Coronary artery (tissue), 2 donors: ENCODE measurements around the gene POLA1.

Experiments used
- DNase-seq: peaks from one replicate; pipeline ENCODE4 v3.0.0-alpha.2; 2017; ENCODE audit warnings: low spot score
- H3K27ac ChIP-seq, 2 donors: fragments of 200-600 bp; sonication (generic); one replicate each; pipeline ENCODE4 v1.5.1; 2016 to 2019
- H3K4me3 ChIP-seq: fragments of 200-600 bp; sonication (generic); 2 replicates; pipeline ENCODE4 v1.5.1; 2016; ENCODE audit warnings: mild to moderate bottlenecking, moderate library complexity
- CTCF ChIP-seq: fragments of 200-600 bp; sonication (generic); IDR thresholded peaks from one replicate; pipeline ENCODE4 v1.5.1; 2019; ENCODE audit warnings: antibody characterized with exemption

Gene POLA1

GRCh38 chrX:24837966-24838365 lies 144.2 kb downstream of the POLA1 start:
- no peak for TF ChIP-seq CTCF
- Histone ChIP-seq H3K27ac (no peak overlapping the region), H3K4me3 (no peak overlapping the region)
- no peak for DNase-seq

- no peak for DNase-seq
- Histone ChIP-seq H3K4me3 (no peak overlapping the region), H3K27ac (no peak overlapping the region)
- TF ChIP-seq CTCF: peak; percentile 29
These were observed 144.9 kb downstream of the POLA1 start for GRCh38 chrX:24838629-24839028.

- H3K27ac ChIP-seq: no peak overlapping the region
- DNase-seq: no peak
- no peak for TF ChIP-seq CTCF
- H3K4me3 ChIP-seq: no peak overlapping the region
These were observed 145.6 kb downstream of the POLA1 start for GRCh38 chrX:24839331-24839730.

GRCh38 chrX:24842486-24842885 lies 148.8 kb downstream of the POLA1 start:
- no peak overlapping the region for H3K27ac ChIP-seq
- no peak for DNase-seq
- no peak for TF ChIP-seq CTCF

GRCh38 chrX:24846550-24847150 lies 152.9 kb downstream of the POLA1 start:
- TF ChIP-seq CTCF: no peak
- H3K4me3 ChIP-seq: no peak overlapping the region
- H3K27ac ChIP-seq: no peak overlapping the region
- no peak for DNase-seq

More at GRCh38 chrX:24842486-24842885, 148.8 kb downstream of the POLA1 start:
- H3K4me3 ChIP-seq: no peak overlapping the region

- no peak for TF ChIP-seq CTCF
- Histone ChIP-seq H3K27ac (no peak overlapping the region), H3K4me3 (no peak overlapping the region)
- no peak for DNase-seq
These were observed 157.6 kb downstream of the POLA1 start for GRCh38 chrX:24851289-24851688.

GRCh38 chrX:24851780-24852179 lies 158.1 kb downstream of the POLA1 start:
- H3K4me3 ChIP-seq: no peak overlapping the region
- DNase-seq: no peak
- no peak for TF ChIP-seq CTCF
- no peak overlapping the region for H3K27ac ChIP-seq
